Measurements from ENCODE around the gene HNRNPDL.
"Not testable (repeated sequence)": the region's sequence is repeated elsewhere in the genome, so short reads cannot be mapped to it uniquely, and the experiment has no call there.

Gene HNRNPDL

DNA sequence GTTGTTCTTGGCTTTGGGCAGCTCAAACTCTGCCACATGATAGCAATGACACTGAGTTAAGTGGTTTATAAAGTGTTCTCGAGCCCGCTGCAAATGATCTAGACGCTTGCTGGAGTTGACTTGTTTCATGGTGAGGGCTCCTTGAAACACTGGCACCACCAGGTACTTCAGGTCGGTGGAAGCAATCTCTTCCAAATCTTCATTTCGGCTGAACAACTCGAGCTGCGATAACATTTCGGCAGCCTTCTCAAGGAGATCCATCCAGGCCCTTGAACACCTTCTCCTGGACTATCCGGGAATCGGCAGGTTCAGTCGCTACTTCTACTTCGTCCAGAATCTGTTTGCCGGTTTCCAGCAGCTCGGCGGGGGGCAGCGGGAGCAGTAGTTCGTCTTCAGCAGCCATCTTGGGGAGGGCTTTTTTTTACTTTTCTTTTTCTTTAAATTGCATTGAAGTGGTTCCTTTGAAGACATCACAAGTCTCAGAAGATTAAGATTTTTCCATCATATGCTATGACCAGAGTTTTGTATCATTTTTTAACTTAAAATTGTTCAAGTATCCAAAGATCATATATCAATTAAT lies 28.0 kb downstream of the HNRNPDL start:
- DNase-seq (ENCODE audit: insufficient read length, low spot score) (no peak), FAIRE-seq (no peak)
- TF ChIP-seq, protein P1, sequence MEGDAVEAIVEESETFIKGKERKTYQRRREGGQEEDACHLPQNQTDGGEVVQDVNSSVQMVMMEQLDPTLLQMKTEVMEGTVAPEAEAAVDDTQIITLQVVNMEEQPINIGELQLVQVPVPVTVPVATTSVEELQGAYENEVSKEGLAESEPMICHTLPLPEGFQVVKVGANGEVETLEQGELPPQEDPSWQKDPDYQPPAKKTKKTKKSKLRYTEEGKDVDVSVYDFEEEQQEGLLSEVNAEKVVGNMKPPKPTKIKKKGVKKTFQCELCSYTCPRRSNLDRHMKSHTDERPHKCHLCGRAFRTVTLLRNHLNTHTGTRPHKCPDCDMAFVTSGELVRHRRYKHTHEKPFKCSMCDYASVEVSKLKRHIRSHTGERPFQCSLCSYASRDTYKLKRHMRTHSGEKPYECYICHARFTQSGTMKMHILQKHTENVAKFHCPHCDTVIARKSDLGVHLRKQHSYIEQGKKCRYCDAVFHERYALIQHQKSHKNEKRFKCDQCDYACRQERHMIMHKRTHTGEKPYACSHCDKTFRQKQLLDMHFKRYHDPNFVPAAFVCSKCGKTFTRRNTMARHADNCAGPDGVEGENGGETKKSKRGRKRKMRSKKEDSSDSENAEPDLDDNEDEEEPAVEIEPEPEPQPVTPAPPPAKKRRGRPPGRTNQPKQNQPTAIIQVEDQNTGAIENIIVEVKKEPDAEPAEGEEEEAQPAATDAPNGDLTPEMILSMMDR (IDR thresholded peaks at IDR 0.05; ENCODE audit: insufficient read depth, missing control alignments), result no peak

DNA sequence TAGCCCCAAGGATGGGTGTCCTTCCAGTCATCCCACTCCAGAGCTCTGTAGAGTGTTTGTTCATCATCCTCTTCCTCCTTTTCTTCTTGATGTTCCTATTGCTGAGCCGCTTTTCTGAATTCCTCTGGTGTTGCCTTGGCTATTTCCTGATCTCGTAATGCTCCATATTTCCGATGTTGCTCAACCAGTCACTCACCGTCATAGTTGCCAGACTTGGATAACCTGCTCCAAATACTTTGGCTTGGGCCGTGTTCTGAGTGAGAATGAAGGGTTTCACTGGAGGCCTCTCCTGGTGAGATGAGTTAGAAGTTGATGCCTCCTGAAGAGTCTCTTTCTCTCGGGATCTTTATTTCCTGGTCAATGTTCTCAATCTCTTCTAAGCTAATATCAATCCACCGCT lies 28.7 kb downstream of the HNRNPDL start:
- FAIRE-seq, result no peak

DNA sequence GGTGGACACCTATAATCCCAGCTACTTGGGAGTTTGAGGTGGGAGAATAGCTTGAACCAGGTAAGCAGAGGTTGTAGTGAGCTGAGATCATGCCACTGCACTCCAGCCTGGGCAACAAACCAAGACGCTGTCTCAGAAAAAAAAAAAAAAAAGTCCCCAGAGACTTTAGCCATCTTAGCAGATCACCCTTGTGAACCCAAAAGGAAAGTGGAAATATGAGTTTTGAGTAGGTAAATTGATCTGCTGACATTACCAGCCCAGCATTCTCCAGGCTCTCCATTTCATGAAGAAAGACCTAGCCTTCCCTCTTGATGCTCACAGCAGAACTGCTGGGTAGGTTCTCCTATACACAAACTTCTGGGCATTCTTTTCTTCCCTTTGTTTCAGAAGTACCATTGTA lies 32.0 kb downstream of the HNRNPDL start:
- TF ChIP-seq, protein P1 (IDR thresholded peaks at IDR 0.05; ENCODE audit: insufficient read depth, missing control alignments), result no peak
- no peak for FAIRE-seq

More for the DNA sequence above, 28.7 kb downstream of the HNRNPDL start:
- TF ChIP-seq, protein P1 (IDR thresholded peaks at IDR 0.05; ENCODE audit: insufficient read depth, missing control alignments), result no peak
- no peak for DNase-seq (ENCODE audit: insufficient read length, low spot score)

DNA sequence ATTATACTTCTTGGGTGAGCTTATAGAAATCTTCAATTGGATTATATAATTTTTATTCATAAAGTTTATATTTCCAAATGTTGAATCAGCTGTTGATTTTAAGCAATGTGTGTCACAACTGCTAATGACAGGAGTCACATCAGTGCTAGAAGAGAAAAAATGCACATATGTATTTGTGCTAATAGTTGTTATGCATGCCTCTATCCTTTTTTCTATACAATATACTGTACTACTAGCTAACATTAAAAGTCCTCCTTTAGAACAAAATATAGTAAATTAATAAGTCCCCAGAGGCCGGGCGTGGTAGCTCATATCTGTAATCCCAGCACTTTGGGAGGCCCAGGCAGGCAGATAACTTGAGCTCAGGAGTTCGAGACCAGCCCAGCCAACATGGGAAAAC lies 32.7 kb downstream of the HNRNPDL start:
- no peak for DNase-seq (ENCODE audit: insufficient read length, low spot score)
- FAIRE-seq, result no peak
- TF ChIP-seq, protein P1 (IDR thresholded peaks at IDR 0.05; ENCODE audit: insufficient read depth, missing control alignments), result no peak

More for the DNA sequence above, 32.0 kb downstream of the HNRNPDL start:
- DNase-seq (ENCODE audit: insufficient read length, low spot score), result no peak

DNA sequence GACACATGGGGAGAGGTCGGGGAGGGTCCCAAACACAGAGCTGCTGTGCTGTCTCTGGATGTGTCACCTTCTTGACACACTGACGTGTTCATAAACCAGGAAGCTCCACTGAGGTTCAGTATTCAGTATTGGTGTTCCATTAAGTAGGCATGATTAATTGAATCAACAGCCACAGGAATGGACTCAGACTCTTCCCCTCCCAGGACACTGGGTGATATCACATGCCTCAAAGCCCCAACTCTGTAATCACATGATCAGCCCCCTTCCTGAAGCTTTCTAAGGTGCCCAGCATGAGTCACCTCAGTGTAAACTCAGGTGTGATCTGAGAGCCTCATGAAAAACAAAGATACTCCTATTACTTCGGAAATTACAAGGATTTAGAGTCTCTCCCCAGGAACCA lies 35.4 kb downstream of the HNRNPDL start:
- FAIRE-seq (no peak), DNase-seq (ENCODE audit: insufficient read length, low spot score) (no peak)
- TF ChIP-seq, protein P1 (IDR thresholded peaks at IDR 0.05; ENCODE audit: insufficient read depth, missing control alignments), result no peak

DNA sequence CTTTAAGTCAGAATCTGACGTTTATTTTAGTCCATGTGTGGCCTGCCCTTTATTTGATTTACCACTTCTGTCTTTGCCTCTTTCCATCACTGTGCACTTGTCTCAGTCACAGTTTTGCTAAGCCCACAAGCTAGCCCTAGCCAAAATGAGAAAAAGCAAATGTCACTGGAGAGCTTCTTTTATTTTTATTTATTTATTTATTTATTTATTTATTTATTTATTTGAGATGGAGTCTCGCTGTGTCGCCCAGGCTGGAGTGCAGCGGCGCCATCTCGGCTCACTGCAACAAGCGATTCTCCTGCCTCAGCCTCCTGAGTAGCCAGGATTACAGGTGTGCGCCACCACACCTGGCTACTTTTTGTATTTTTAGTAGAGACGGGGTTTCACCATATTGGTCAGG lies 40.2 kb downstream of the HNRNPDL start:
- DNase-seq (ENCODE audit: insufficient read length, low spot score); FAIRE-seq: not testable (repeated sequence)

DNA sequence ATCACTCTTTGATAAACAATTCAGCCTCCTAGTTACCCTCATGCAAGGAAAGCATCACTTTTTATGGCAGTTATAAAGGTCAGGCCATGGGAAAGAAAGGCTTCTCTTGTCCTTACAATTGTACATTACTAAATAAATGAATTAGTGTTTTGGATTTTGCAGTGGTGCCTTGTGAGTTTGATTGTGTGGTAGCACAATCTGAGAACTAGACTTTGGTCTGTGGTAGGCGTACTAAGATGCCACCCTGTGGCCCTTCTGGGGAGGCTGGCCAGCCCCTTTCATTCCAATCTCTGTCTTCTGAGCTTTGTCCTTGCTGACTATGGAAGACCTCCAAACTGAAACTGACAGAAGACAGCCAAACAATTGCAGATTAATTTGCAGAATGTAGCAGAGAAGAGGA lies 41.9 kb downstream of the HNRNPDL start:
- DNase-seq (ENCODE audit: insufficient read length, low spot score) (no peak), FAIRE-seq (no peak)
- TF ChIP-seq, protein P1 (IDR thresholded peaks at IDR 0.05; ENCODE audit: insufficient read depth, missing control alignments), result peak; percentile 9

DNA sequence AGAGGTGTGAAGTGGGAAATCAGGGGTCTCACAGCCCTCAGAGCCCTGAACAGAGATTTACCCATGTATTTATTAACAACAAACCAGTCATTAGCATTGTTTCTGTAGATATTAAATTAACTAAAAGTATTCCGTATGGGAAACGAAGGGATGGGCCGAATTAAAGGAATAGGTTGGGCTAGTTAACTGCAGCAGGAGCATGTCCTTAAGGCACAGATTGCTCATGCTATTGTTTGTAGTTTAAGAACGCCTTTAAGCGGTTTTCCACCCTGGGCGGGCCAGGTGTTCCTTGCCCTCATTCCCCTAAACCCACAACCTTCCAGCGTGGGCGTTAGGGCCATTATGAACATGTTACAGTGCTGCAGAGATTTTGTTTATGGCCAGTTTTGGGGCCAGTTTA lies 44.0 kb downstream of the HNRNPDL start:
- FAIRE-seq; DNase-seq (ENCODE audit: insufficient read length, low spot score): not testable (repeated sequence)
